BLaER1 (cell line): ENCODE measurements around the gene SNRK.

ENCODE experiments used
- H3K27ac ChIP-seq: shearing (Covaris generic); formaldehyde crosslinking; 2 replicates; pipeline ENCODE4 v1.8.1; 2022
- H3K27me3 ChIP-seq: shearing (Covaris generic); formaldehyde crosslinking; 2 replicates; pipeline ENCODE4 v1.8.1; 2022
- H3K36me3 ChIP-seq: shearing (Covaris generic); formaldehyde crosslinking; 2 replicates; pipeline ENCODE4 v1.8.1; 2022
- H3K4me1 ChIP-seq: shearing (Covaris generic); formaldehyde crosslinking; 2 replicates; pipeline ENCODE4 v1.8.1; 2022
- H3K4me2 ChIP-seq: shearing (Covaris generic); formaldehyde crosslinking; 2 replicates; pipeline ENCODE4 v1.8.1; 2022
- H3K4me3 ChIP-seq: shearing (Covaris generic); formaldehyde crosslinking; 2 replicates; pipeline ENCODE4 v1.8.1; 2022
- H3K9ac ChIP-seq: shearing (Covaris generic); formaldehyde crosslinking; 2 replicates; pipeline ENCODE4 v1.8.1; 2022
- H3K9me3 ChIP-seq: shearing (Covaris generic); formaldehyde crosslinking; 2 replicates; pipeline ENCODE4 v1.8.1; 2022
- H4K20me1 ChIP-seq: shearing (Covaris generic); formaldehyde crosslinking; 2 replicates; pipeline ENCODE4 v1.8.1; 2022
- Cebpa-rat ChIP-seq: shearing (Covaris generic); IDR thresholded peaks from 2 replicates; pipeline ENCODE4 v1.8.1; 2022

SNRK gene

GRCh38 chr3:43343185-43343584, 56.8 kb downstream of the SNRK start:
- H3K9ac ChIP-seq: no peak overlapping the region
- H3K36me3 ChIP-seq: peaks cover 96% of the 10 kb centered on the region
- no peaks in the 10 kb centered on the region for H3K4me1 ChIP-seq
- no peak overlapping the region for H3K27ac ChIP-seq
- H3K4me2 ChIP-seq: no peak overlapping the region
- no peaks in the 10 kb centered on the region for H4K20me1 ChIP-seq
- peaks cover 23% of the 10 kb centered on the region for H3K9me3 ChIP-seq
- no peak overlapping the region for H3K4me3 ChIP-seq
- H3K27me3 ChIP-seq: no peaks in the 10 kb centered on the region
- TF ChIP-seq Cebpa-rat: no peak

DNA sequence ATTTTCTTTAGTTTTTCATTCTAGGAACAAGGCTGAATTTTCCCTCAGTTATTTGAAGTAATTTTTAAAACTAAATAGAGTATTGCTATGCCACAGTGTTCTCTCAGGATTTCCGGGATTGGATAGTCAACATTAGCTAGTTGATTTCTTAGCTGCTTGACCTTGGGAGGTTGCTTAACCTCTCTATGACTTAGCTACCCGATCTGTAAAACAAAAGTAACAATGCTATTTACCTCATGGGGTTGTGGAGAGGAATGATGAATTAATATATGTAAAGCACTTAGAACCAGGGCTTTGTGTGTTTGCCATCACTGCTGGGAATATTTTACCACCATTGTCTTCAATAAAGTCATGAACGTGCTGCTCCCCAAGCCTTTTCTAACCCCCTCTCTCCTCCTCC, 57.5 kb downstream of the SNRK start:
- Histone ChIP-seq H3K4me1 (no peaks in the 10 kb centered on the region), H3K4me3 (no peak overlapping the region), H3K9ac (no peak overlapping the region), H3K36me3 (peaks cover 97% of the 10 kb centered on the region), H3K4me2 (no peak overlapping the region), H3K27ac (no peak overlapping the region), H3K9me3 (peaks cover 21% of the 10 kb centered on the region), H3K27me3 (no peaks in the 10 kb centered on the region), H4K20me1 (no peaks in the 10 kb centered on the region)
- TF ChIP-seq Cebpa-rat: no peak

GRCh38 chr3:43344520-43344919, 58.2 kb downstream of the SNRK start:
- no peak overlapping the region for H3K27ac ChIP-seq
- H3K4me2 ChIP-seq: no peak overlapping the region
- H3K9me3 ChIP-seq: peaks cover 16% of the 10 kb centered on the region; the same call in 1 of the 2 replicates
- H4K20me1 ChIP-seq: no peaks in the 10 kb centered on the region
- H3K9ac ChIP-seq: no peak overlapping the region
- peaks cover 97% of the 10 kb centered on the region for H3K36me3 ChIP-seq
- no peak overlapping the region for H3K4me3 ChIP-seq
- no peaks in the 10 kb centered on the region for H3K4me1 ChIP-seq
- TF ChIP-seq Cebpa-rat: no peak
- no peaks in the 10 kb centered on the region for H3K27me3 ChIP-seq

DNA sequence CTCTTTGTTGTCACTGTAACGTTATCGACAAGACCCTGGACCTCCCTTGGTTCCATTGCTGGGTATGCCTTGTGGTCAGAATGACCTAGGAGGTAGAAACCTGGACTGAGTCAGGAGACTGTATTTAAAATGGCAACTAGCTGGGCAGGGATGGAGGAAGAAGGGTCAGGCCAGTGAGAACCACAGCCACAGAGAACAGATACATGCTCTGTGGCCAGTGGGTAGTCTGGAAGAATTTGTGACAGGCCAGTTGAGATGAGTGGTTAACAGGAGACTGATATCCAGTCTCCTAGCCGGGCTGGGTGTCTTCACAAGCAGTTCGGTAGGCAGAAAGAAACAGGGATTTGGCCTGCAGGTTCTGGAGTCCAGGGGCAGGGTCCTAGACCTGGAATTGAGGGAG, 58.9 kb downstream of the SNRK start:
- Histone ChIP-seq H3K9me3 (peaks cover 14% of the 10 kb centered on the region; the same call in 1 of the 2 replicates), H3K4me3 (no peak overlapping the region), H3K4me2 (no peak overlapping the region), H4K20me1 (no peaks in the 10 kb centered on the region), H3K27ac (no peak overlapping the region), H3K4me1 (no peaks in the 10 kb centered on the region), H3K27me3 (no peaks in the 10 kb centered on the region), H3K9ac (no peak overlapping the region), H3K36me3 (peaks cover 99% of the 10 kb centered on the region)
- no peak for TF ChIP-seq Cebpa-rat

DNA sequence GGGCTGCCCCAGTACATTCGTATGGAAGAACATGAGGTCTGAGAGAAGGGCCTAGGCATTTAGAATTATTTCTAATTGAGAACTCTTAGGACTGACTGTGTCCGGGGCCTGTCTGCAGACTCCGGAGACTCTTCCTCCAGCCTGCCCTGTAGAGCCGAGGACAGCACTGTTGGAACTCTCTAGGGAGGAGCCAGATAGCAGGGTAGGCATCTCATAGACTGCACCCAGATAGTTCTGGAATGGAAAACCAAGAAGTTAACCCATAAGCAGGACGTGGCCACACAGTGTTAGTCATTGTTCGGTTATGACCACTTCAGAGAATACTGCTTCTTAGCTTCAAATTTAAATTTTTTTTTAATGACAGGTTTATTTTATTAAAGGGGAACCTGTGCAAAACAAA, 59.5 kb downstream of the SNRK start:
- no peak overlapping the region for H3K4me2 ChIP-seq
- no peak overlapping the region for H3K27ac ChIP-seq
- peaks cover 15% of the 10 kb centered on the region; the same call in 1 of the 2 replicates for H3K9me3 ChIP-seq
- no peaks in the 10 kb centered on the region for H3K27me3 ChIP-seq
- no peaks in the 10 kb centered on the region for H4K20me1 ChIP-seq
- peaks cover 98% of the 10 kb centered on the region for H3K36me3 ChIP-seq
- no peak for TF ChIP-seq Cebpa-rat
- H3K4me1 ChIP-seq: no peaks in the 10 kb centered on the region
- no peak overlapping the region for H3K4me3 ChIP-seq
- H3K9ac ChIP-seq: no peak overlapping the region

DNA sequence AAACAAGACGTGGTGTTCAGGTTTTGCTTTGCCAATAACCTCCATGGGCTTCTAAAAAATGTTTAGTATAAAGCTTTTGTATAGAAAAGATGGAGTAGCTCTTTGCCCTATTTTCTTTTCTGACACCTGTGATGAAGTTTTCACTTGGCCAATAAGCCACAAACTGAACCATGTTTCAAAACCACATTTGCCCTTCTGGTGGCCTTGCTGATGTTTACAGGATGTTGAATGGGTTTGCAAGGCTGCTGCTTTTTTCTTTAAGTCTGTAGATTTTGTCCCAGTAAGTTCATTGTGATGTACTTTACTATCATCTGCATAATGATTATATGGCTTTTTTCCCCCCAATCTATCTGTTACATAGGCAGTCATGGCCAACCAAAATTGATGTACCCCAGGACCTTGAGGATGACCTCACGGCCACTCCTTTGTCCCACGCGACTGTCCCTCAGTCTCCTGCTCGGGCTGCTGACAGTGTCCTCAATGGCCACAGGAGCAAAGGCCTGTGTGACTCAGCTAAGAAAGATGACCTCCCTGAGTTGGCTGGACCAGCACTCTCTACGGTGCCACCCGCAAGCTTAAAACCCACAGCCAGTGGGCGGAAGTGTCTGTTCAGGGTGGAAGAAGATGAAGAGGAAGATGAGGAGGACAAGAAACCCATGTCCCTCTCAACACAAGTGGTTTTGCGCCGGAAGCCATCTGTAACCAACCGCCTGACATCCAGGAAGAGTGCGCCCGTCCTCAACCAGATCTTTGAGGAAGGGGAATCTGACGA, 60.8 kb downstream of the SNRK start:
- TF ChIP-seq Cebpa-rat: no peak
- Histone ChIP-seq H4K20me1 (no peaks in the 10 kb centered on the region), H3K36me3 (peaks cover 96% of the 10 kb centered on the region), H3K27me3 (no peaks in the 10 kb centered on the region), H3K9me3 (peaks cover 28% of the 10 kb centered on the region), H3K4me2 (no peak overlapping the region), H3K4me1 (no peaks in the 10 kb centered on the region), H3K9ac (no peak overlapping the region), H3K27ac (no peak overlapping the region), H3K4me3 (no peak overlapping the region)

GRCh38 chr3:43347774-43348173, 61.4 kb downstream of the SNRK start:
- Histone ChIP-seq H3K4me1 (no peaks in the 10 kb centered on the region), H3K4me3 (no peak overlapping the region), H3K4me2 (no peak overlapping the region), H3K27ac (no peak overlapping the region), H3K36me3 (peaks cover 90% of the 10 kb centered on the region), H3K9ac (no peak overlapping the region), H3K9me3 (peaks cover 34% of the 10 kb centered on the region), H3K27me3 (no peaks in the 10 kb centered on the region), H4K20me1 (no peaks in the 10 kb centered on the region)
- no peak for TF ChIP-seq Cebpa-rat

DNA sequence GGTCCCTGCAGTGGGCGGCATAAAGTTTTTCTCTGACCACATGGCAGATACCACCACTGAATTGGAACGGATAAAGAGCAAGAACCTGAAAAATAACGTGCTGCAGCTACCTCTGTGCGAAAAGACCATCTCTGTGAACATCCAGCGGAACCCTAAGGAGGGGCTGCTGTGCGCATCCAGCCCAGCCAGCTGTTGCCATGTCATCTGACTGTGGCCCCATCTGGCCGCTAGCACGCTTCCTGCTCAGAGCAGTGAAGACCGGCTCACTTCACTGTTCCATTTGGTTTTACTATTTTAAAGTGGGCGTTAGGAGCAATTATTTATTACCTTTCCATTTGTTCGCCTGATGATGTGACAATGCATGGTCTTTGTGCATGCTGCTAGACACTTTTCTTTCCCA, 62.0 kb downstream of the SNRK start:
- Histone ChIP-seq H3K27me3 (no peaks in the 10 kb centered on the region), H3K4me3 (no peak overlapping the region), H3K9me3 (peaks cover 40% of the 10 kb centered on the region), H3K36me3 (peaks cover 86% of the 10 kb centered on the region), H3K4me1 (no peaks in the 10 kb centered on the region), H3K27ac (no peak overlapping the region), H3K9ac (no peak overlapping the region), H4K20me1 (no peaks in the 10 kb centered on the region), H3K4me2 (no peak overlapping the region)
- TF ChIP-seq Cebpa-rat: no peak

GRCh38 chr3:43348852-43349574, 62.7 kb downstream of the SNRK start:
- H4K20me1 ChIP-seq: no peaks in the 10 kb centered on the region
- no peak overlapping the region for H3K27ac ChIP-seq
- no peaks in the 10 kb centered on the region for H3K27me3 ChIP-seq
- no peak overlapping the region for H3K9ac ChIP-seq
- no peak overlapping the region for H3K4me3 ChIP-seq
- H3K4me1 ChIP-seq: no peaks in the 10 kb centered on the region
- peaks cover 86% of the 10 kb centered on the region for H3K36me3 ChIP-seq
- no peak for TF ChIP-seq Cebpa-rat
- no peak overlapping the region for H3K4me2 ChIP-seq
- H3K9me3 ChIP-seq: peaks cover 46% of the 10 kb centered on the region

- no peaks in the 10 kb centered on the region for H4K20me1 ChIP-seq
- H3K9me3 ChIP-seq: peaks cover 53% of the 10 kb centered on the region
- H3K9ac ChIP-seq: no peak overlapping the region
- peaks cover 85% of the 10 kb centered on the region for H3K36me3 ChIP-seq
- H3K4me3 ChIP-seq: no peak overlapping the region
- no peaks in the 10 kb centered on the region for H3K4me1 ChIP-seq
- H3K27me3 ChIP-seq: no peaks in the 10 kb centered on the region
- H3K27ac ChIP-seq: no peak overlapping the region
- no peak overlapping the region for H3K4me2 ChIP-seq
- TF ChIP-seq Cebpa-rat: no peak
Measured at GRCh38 chr3:43349716-43350115, 63.4 kb downstream of the SNRK start.
